Measurements from ENCODE around the gene SLC18A2.

Gene SLC18A2

GRCh38 chr10:117313641-117314040 is 72.7 kb downstream of the SLC18A2 start:
- ChIA-PET POLR2A (ENCODE audit: low non-redundant PET) (no interaction called here), CTCF (interaction anchor here (0.5 kb wide), 1 partner anchor 28 kb away, joined by 3 read pairs; no protein-coding TSS in a partner anchor)

GRCh38 chr10:117316701-117317100 is 75.8 kb downstream of the SLC18A2 start:
- DNase-seq (ENCODE audit: low spot score) = no peak
- POLR2A ChIA-PET (ENCODE audit: low non-redundant PET) = no interaction called here
- CTCF ChIA-PET = interaction anchor here (2.4 kb wide), 1 partner anchor 100 kb away, joined by 10 read pairs; no protein-coding TSS in a partner anchor
- no peak overlapping the region for H3K27ac ChIP-seq
- no peak for TF ChIP-seq CTCF (conservative IDR thresholded peaks at IDR 0.05; ENCODE audit: low read depth)

More at GRCh38 chr10:117313641-117314040, 72.7 kb downstream of the SLC18A2 start:
- no peak overlapping the region for H3K27ac ChIP-seq
- no peak for TF ChIP-seq CTCF (conservative IDR thresholded peaks at IDR 0.05; ENCODE audit: low read depth)
- no peak for DNase-seq (ENCODE audit: low spot score)

GRCh38 chr10:117318909-117319308 is 78.0 kb downstream of the SLC18A2 start:
- ChIA-PET POLR2A (ENCODE audit: low non-redundant PET) (no interaction called here), CTCF (interaction anchor here (0.6 to 3.7 kb wide), 15 partner anchors 9 to 522 kb away, joined by 3 to 93 read pairs (median 5); no protein-coding TSS in a partner anchor)
- TF ChIP-seq CTCF (conservative IDR thresholded peaks at IDR 0.05; ENCODE audit: low read depth) = peak; percentile 52
- peak; percentile 11 for DNase-seq (ENCODE audit: low spot score)
- H3K27ac ChIP-seq = no peak overlapping the region

- peak; percentile 43 for DNase-seq (ENCODE audit: low spot score)
- CTCF ChIA-PET = interaction anchor here (0.6 to 3.7 kb wide), 17 partner anchors 11 to 943 kb away, joined by 3 to 93 read pairs (median 5); no protein-coding TSS in a partner anchor
- H3K27ac ChIP-seq = no peak overlapping the region
- TF ChIP-seq CTCF (conservative IDR thresholded peaks at IDR 0.05; ENCODE audit: low read depth) = peak; percentile 70
- POLR2A ChIA-PET (ENCODE audit: low non-redundant PET) = no interaction called here
Observed at GRCh38 chr10:117320050-117320665, 79.2 kb downstream of the SLC18A2 start.

GRCh38 chr10:117322260-117322659 is 81.3 kb downstream of the SLC18A2 start:
- DNase-seq (ENCODE audit: low spot score) = no peak
- POLR2A ChIA-PET (ENCODE audit: low non-redundant PET) = no interaction called here
- H3K27ac ChIP-seq = no peak overlapping the region
- no peak for TF ChIP-seq CTCF (conservative IDR thresholded peaks at IDR 0.05; ENCODE audit: low read depth)
- CTCF ChIA-PET = interaction anchor here (1.0 to 2.4 kb wide), 2 partner anchors 106 to 525 kb away, joined by 3 to 10 read pairs; no protein-coding TSS in a partner anchor

- H3K27ac ChIP-seq = no peak overlapping the region
- TF ChIP-seq CTCF (conservative IDR thresholded peaks at IDR 0.05; ENCODE audit: low read depth) = no peak
- no peak for DNase-seq (ENCODE audit: low spot score)
- ChIA-PET POLR2A (ENCODE audit: low non-redundant PET) (no interaction called here), CTCF (interaction anchor here (2.4 kb wide), 1 partner anchor 108 kb away, joined by 10 read pairs; no protein-coding TSS in a partner anchor)
Observed at GRCh38 chr10:117324367-117324766, 83.5 kb downstream of the SLC18A2 start.

Measured in RWPE1 (cell line).